Occipital lobe (tissue), 3 donors: Measurements from ENCODE around the gene ALK. TPM values are rescaled to one million over a fixed set of nuclear protein-coding genes. Genes with fewer than 3 reads are reported as not detected.

ENCODE experiments used
- DNase-seq: peaks from one replicate; lab custom pipeline; 2025; lab: John Stamatoyannopoulos, UW
- small RNA-seq: library from RNA; depleted of rRNA; stranded (forward); fragments of <200 nt; gene quantifications from one replicate; pipeline ENCODE3, GENCODE V24; 2014
- total RNA-seq: library from RNA; depleted of rRNA; stranded (reverse); fragments of >200 nt; gene quantifications from one replicate; pipeline ENCODE4 v1.2.3, GENCODE V29; 2014

ALK gene
- total RNA-seq, 1 donor from 2014 or later, result 0.78 TPM

DNA sequence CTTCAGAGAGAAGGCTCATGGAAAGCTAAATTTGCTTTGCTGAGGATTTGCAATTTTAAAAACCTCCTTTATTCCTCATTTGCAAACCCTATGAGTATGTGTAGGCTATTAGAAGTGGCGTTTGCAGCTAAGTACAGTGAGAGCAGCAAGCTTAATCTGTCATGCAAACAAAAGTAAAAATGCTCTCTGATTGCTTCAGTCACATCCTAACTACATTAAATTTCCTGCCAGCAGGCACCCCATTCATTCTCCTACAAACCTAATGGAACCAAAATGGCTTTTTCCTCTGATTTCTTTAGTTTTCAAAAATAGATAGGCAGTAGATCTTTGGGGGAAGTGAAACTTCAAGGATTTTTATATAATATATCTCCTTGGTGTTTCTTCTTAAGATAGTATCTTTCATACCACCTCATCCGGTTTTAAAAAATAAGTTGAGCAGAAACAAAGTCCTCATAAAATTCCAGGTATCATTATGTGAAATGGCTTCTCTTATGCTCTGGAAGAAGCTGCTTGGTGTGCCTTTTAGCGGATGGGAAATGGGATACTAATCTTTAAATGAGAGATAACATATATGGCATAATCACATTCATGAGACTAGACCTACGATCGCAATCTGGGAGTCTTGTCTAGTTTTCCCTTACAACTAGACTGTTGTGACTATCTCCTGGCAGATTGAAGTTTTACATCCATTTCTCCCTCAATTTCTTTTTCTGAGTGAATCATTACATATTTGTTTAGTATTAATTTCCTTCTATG is 757.1 kb downstream of the ALK start:
- DNase-seq, result no peak

DNA sequence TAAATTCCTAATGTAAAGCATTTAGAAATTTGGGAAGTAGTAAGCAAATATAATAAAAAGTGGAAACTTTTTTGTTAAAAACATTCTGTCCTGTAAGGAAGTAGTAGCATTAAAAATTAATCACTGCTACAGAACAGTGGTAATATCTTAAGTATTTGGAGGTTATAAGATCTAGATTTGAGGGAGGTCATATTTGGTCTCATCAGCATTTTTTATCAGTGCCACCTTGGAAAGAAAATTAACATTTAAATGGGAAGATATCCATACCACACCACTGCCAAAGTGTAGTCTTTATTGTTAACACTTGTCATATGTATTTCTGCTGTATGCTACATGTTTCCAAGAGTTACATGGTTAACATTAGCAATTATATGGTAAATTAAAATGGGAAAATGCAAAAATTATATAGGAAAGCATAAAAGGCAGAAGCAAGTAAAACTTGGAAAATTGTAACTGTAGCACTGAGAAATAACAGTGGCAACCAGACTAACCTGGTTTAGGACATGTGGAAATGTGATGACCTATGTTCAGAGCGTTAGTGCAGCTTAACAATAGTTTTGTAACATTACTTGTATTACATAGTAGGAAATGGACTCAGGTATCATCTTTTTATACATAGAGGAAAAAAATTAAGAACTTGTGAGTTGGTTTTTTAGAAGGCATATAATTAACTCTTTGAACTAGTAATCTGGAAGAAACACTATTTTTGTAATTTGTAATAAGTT is 759.0 kb downstream of the ALK start:
- DNase-seq, result no peak

GRCh38 chr2:29160184-29160583 is 761.2 kb downstream of the ALK start:
- no peak for DNase-seq

DNA sequence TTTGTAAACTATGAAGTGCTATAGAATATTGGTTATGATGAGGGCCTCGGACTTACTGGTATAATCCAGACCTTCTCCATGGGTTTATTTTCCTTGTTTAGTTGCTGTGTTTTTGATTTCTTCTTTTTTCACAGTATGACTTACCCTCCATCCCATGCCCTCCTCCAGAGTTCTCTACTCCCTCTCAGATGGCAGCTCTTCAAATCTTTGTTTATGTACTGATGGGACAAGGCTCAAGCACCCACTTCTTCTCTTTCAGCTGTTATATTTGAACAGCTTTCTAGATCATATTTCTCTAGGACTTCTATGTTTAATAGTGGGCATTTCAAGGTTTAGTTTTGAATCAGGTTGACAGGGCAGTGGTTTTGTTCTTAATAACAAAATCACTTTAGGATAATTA is 762.3 kb downstream of the ALK start:
- no peak for DNase-seq

GRCh38 chr2:29157131-29157530 is 764.3 kb downstream of the ALK start:
- DNase-seq, result no peak

GRCh38 chr2:29155578-29155977 is 765.8 kb downstream of the ALK start:
- no peak for DNase-seq

DNA sequence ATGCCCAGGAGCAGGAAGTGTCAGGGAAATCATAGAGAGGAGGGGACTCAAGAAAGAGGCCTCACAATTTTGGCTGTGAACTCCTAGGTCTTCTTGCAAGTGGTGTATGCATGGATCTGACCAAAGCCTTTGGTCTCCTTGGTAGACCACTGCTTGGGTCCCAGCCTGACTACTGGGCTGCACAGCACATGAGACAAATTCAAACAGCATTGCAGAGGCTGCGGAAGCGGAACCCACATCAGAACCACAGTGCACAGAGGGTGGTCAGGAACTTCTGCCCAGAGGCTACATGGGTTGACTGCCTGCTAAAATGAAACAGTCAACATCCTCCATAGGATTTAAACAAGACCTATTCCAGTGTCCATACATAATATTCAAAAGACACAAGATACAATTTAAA is 766.8 kb downstream of the ALK start:
- no peak for DNase-seq

DNA sequence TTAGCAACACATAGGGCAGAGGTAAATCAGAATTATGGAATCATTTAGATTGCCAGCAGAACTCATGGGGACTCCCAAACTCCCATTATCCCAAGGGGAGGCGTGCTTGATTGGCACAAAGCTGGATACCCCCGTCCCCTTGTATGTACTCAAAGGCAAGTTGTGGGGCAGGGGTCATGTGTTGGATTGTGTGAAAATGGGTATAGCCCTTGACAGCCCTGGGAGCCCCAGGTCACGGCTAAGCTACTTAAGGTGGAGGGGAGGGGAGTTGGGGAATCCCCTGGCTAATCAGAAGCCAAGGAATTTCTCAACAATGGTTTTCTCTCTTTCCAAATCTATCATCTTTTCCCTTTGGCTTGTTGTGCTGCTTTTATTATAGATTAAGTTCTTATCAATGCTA is 773.4 kb downstream of the ALK start:
- no peak for DNase-seq

- no peak for DNase-seq
These were observed 775.2 kb downstream of the ALK start for GRCh38 chr2:29146197-29146596.

- DNase-seq, result no peak
These were observed 777.7 kb downstream of the ALK start for GRCh38 chr2:29143657-29144056.

Small RNAs within 50 kb of the gene (small RNA-seq; reads per million reads assigned to genes)
- not detected for gene RN7SL516P

Other genes with a start within 250 kb of the ALK start
- 125 TPM for gene YPEL5, start 225.4 kb upstream of the ALK start, total RNA-seq